ENCODE measurements around the gene ARHGEF2. TPM values are rescaled to one million over a fixed set of nuclear protein-coding genes. Genes with fewer than 3 reads are reported as not detected.

The ARHGEF2 gene
- total RNA-seq, 1 experiment from 2014 or later = 324 TPM

GRCh38 chr1:155973723-155974122, 4.6 kb downstream of the ARHGEF2 start:
- DNase-seq (ENCODE audit: extremely low read depth, low read depth) = no peak

GRCh38 chr1:155971910-155972809, 6.2 kb downstream of the ARHGEF2 start:
- no peak for DNase-seq (ENCODE audit: extremely low read depth, low read depth)

GRCh38 chr1:155970531-155971167, 7.7 kb downstream of the ARHGEF2 start:
- DNase-seq (ENCODE audit: extremely low read depth, low read depth) = no peak

- no peak for DNase-seq (ENCODE audit: extremely low read depth, low read depth)
Measured at GRCh38 chr1:155969377-155969791, 9.0 kb downstream of the ARHGEF2 start.

GRCh38 chr1:155968670-155969069, 9.7 kb downstream of the ARHGEF2 start:
- DNase-seq (ENCODE audit: extremely low read depth, low read depth) = no peak

GRCh38 chr1:155968051-155968400, 10.3 kb downstream of the ARHGEF2 start:
- DNase-seq (ENCODE audit: extremely low read depth, low read depth) = no peak

- DNase-seq (ENCODE audit: extremely low read depth, low read depth) = no peak
Measured at GRCh38 chr1:155967341-155968050, 10.9 kb downstream of the ARHGEF2 start.

- no peak for DNase-seq (ENCODE audit: extremely low read depth, low read depth)
Measured at GRCh38 chr1:155966750-155967149, 11.6 kb downstream of the ARHGEF2 start.

- DNase-seq (ENCODE audit: extremely low read depth, low read depth) = no peak
Measured at GRCh38 chr1:155966135-155966534, 12.2 kb downstream of the ARHGEF2 start.

- no peak for DNase-seq (ENCODE audit: extremely low read depth, low read depth)
Measured at GRCh38 chr1:155964193-155964592, 14.2 kb downstream of the ARHGEF2 start.

- DNase-seq (ENCODE audit: extremely low read depth, low read depth) = no peak
Measured at GRCh38 chr1:155962599-155963211, 15.6 kb downstream of the ARHGEF2 start.

- peak; percentile 99 for DNase-seq (ENCODE audit: extremely low read depth, low read depth)
Measured at GRCh38 chr1:155961937-155962336, 16.4 kb downstream of the ARHGEF2 start.

GRCh38 chr1:155960081-155960745, 18.1 kb downstream of the ARHGEF2 start:
- no peak for DNase-seq (ENCODE audit: extremely low read depth, low read depth)

- no peak for DNase-seq (ENCODE audit: extremely low read depth, low read depth)
Measured at GRCh38 chr1:155957411-155957915, 20.9 kb downstream of the ARHGEF2 start.

- DNase-seq (ENCODE audit: extremely low read depth, low read depth) = no peak
Measured at GRCh38 chr1:155954645-155955044, 23.7 kb downstream of the ARHGEF2 start.

- no peak for DNase-seq (ENCODE audit: extremely low read depth, low read depth)
Measured at GRCh38 chr1:155952505-155952890, 25.8 kb downstream of the ARHGEF2 start.

GRCh38 chr1:155951753-155952504, 26.4 kb downstream of the ARHGEF2 start:
- no peak for DNase-seq (ENCODE audit: extremely low read depth, low read depth)

- no peak for DNase-seq (ENCODE audit: extremely low read depth, low read depth)
Measured at GRCh38 chr1:155950829-155951228, 27.5 kb downstream of the ARHGEF2 start.

- no peak for DNase-seq (ENCODE audit: extremely low read depth, low read depth)
Measured at GRCh38 chr1:155947741-155948140, 30.6 kb downstream of the ARHGEF2 start.

GRCh38 chr1:155947292-155947691, 31.1 kb downstream of the ARHGEF2 start:
- DNase-seq (ENCODE audit: extremely low read depth, low read depth) = no peak
